GM06990 (cell line): ENCODE results near the gene PLIN3.
"Not testable (repeated sequence)": the region's sequence is repeated elsewhere in the genome, so short reads cannot be mapped to it uniquely, and the experiment has no call there.

ENCODE experiments used
- DNase-seq: peaks from one replicate; pipeline ENCODE4 v3.0.0-alpha.2; 2011; ENCODE audit not compliant: insufficient read length; ENCODE audit errors: extremely low read depth
- H3K27me3 ChIP-seq: replicated peaks from 2 replicates; pipeline ENCODE4 v1.6.0; 2011; ENCODE audit warnings: low read length; ENCODE audit not compliant: control insufficient read depth, insufficient read depth
- H3K36me3 ChIP-seq: 2 replicates; pipeline ENCODE4 v1.5.1; 2011; ENCODE audit warnings: low read length; ENCODE audit not compliant: control insufficient read depth, insufficient read depth
- H3K4me3 ChIP-seq: replicated peaks from 2 replicates; pipeline ENCODE4 v1.5.1; 2011; ENCODE audit warnings: low read depth, mild to moderate bottlenecking, control low read depth, low read length
- TF ChIP-seq, protein P1 (sequence below): IDR thresholded peaks from 2 replicates; pipeline ENCODE4 v1.5.1; 2011; ENCODE audit warnings: low read length, control low read depth, mild to moderate bottlenecking, inconsistent platforms; ENCODE audit not compliant: insufficient read depth, poor library complexity, severe bottlenecking

The PLIN3 gene

DNA sequence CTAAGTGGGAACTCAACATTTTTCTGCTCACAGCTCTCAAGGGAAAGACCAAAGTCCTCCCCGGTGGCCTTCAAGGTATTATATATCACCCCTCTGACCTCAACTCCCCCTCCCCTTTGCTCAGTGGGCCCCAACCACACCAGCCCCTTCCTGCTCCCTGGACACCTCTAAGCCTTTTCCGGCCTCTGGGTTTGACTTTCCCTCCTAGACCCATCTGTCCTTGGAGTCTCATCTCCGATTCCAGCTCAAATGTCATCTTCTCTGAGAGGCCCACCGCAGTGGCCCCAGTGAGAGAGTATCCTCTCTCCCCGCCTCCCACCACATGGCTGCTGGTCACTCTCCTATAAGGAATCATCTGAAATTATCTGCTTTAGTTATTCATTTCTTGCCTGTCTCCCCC lies 40.9 kb upstream of the PLIN3 start:
- Histone ChIP-seq H3K4me3 (no peak overlapping the region), H3K36me3 (no peaks in the 10 kb centered on the region; the same call in 1 of the 2 replicates), H3K27me3 (no peaks in the 10 kb centered on the region)
- TF ChIP-seq, protein P1, sequence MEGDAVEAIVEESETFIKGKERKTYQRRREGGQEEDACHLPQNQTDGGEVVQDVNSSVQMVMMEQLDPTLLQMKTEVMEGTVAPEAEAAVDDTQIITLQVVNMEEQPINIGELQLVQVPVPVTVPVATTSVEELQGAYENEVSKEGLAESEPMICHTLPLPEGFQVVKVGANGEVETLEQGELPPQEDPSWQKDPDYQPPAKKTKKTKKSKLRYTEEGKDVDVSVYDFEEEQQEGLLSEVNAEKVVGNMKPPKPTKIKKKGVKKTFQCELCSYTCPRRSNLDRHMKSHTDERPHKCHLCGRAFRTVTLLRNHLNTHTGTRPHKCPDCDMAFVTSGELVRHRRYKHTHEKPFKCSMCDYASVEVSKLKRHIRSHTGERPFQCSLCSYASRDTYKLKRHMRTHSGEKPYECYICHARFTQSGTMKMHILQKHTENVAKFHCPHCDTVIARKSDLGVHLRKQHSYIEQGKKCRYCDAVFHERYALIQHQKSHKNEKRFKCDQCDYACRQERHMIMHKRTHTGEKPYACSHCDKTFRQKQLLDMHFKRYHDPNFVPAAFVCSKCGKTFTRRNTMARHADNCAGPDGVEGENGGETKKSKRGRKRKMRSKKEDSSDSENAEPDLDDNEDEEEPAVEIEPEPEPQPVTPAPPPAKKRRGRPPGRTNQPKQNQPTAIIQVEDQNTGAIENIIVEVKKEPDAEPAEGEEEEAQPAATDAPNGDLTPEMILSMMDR = no peak
- DNase-seq = no peak

DNA sequence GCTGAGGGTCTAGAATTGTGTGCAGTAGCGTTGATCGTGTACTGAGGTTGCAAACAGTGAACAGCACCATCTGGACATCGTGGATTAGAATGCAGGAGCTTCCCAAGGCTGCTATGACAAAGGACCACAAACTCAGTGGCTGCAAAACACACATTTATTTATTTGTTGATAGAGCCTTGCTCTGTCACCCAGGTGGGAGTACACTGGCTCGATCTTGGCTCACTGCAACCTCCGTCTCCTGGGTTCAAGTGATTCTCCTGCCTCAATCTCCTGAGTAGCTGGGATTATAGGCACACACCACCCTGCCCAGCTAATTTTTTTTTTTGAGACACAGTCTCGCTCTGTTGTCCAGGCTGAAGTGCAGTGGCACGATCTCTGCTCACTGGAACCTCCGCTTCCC lies 39.5 kb upstream of the PLIN3 start:
- no peak for DNase-seq
- TF ChIP-seq, protein P1 = no peak
- H3K4me3 ChIP-seq = no peak overlapping the region

DNA sequence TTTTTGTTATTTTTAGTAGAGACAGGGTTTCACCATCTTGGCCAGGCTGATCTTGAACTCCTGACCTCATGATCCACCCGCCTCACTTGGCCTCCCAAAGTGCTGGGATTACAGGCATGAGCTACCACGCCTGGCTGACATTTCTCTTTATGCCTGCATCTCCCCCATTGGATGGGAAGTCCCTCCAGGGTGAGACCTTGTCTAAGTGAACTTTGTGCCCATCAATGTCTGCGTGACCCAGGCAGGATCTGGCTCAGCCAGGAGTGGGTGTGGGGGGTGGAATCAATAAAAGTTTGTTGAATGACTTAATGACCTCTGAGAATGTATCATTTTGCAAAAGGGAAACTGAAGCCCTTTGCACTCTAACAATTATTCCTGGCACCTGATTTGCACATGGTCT lies 37.0 kb upstream of the PLIN3 start:
- TF ChIP-seq, protein P1 = no peak
- H3K27me3 ChIP-seq = no peaks in the 10 kb centered on the region
- H3K4me3 ChIP-seq = no peak overlapping the region
- no peak for DNase-seq
- H3K36me3 ChIP-seq = no peaks in the 10 kb centered on the region

More for the DNA sequence above, 39.5 kb upstream of the PLIN3 start:
- H3K27me3 ChIP-seq = no peaks in the 10 kb centered on the region
- H3K36me3 ChIP-seq = no peaks in the 10 kb centered on the region

GRCh38 chr19:4902796-4903195 lies 35.3 kb upstream of the PLIN3 start, which contains the start of gene ARRDC5:
TSS of gene ARRDC5 (minus strand) at chr19:4902896. CDS start at chr19:4902825, 71 bp downstream.
- Histone ChIP-seq H3K4me3 (no peak within 1 kb of the TSS), H3K36me3 (no peaks in the 10 kb centered on the region), H3K27me3 (no peaks in the 10 kb centered on the region)
- TF ChIP-seq, protein P1 = no peak
- DNase-seq = no peak

DNA sequence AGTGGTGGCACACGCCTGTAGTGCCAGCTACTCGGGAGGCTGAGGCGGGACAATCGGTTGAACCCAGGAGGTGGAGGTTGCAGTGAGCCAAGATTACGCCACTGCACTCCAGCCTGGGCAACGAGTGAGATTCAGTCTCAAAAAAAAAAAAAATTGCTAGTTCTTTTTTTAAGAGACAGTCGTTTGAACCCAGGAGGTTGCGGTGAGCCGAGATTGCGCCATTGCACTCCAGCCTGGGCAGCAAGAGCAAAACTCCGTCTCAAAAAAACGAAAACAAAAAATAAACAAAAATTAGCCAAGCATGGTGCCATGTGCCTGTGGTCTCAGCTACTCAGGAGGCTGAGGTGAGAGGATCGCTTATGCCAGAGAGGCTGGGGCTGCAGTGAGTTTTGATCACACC lies 33.4 kb upstream of the PLIN3 start:
- not testable (repeated sequence) for H3K4me3 ChIP-seq, H3K27me3 ChIP-seq, H3K36me3 ChIP-seq, DNase-seq

- TF ChIP-seq, protein P1 = no peak
- Histone ChIP-seq H3K36me3 (no peaks in the 10 kb centered on the region), H3K4me3 (no peak overlapping the region), H3K27me3 (no peaks in the 10 kb centered on the region)
- no peak for DNase-seq
Measured at GRCh38 chr19:4897146-4897545, 29.7 kb upstream of the PLIN3 start.
